GM12865 (cell line): Measurements from ENCODE around the gene SERINC5.
"Not testable (repeated sequence)": the region's sequence is repeated elsewhere in the genome, so short reads cannot be mapped to it uniquely, and the experiment has no call there.

Source experiments
- DNase-seq: peaks from one replicate; pipeline ENCODE4 v3.0.0; 2010; ENCODE audit warnings: low read depth
- H3K4me3 ChIP-seq: 2 replicates; pipeline ENCODE4 v1.5.1; 2011; ENCODE audit warnings: mild to moderate bottlenecking, low read depth, low read length, control low read depth
- TF ChIP-seq, protein P1 (sequence below): IDR thresholded peaks from 2 replicates; pipeline ENCODE4 v1.5.1; 2011; ENCODE audit warnings: low read length, control low read depth, low read depth, inconsistent platforms; ENCODE audit not compliant: insufficient read depth; ENCODE audit errors: missing control alignments

SERINC5 gene

DNA sequence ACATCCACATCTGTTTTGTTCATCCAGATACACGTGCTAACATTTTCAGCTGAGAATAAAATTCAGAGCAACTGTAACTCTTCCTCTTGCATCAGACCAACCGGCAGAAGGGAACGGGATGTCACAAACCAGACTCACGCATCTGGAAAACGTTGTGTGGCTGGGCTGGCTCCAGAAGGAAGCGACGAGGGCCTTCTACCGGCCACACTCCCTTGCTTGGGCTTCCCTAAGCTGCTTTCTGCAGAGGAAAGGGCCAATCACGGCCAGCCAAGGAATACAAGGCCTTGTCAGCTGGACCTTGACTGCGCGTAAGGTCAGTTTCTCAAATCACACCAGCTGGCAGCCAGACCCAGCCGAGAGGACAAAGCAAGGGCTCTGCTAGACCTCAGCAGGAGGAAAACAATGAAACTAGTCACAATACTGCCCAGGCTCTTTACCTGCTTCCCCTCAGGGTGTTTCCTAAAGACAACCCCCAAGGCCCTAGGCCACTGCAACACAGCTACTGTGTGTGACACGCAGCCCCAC, 114.6 kb downstream of the SERINC5 start:
- TF ChIP-seq, protein P1, sequence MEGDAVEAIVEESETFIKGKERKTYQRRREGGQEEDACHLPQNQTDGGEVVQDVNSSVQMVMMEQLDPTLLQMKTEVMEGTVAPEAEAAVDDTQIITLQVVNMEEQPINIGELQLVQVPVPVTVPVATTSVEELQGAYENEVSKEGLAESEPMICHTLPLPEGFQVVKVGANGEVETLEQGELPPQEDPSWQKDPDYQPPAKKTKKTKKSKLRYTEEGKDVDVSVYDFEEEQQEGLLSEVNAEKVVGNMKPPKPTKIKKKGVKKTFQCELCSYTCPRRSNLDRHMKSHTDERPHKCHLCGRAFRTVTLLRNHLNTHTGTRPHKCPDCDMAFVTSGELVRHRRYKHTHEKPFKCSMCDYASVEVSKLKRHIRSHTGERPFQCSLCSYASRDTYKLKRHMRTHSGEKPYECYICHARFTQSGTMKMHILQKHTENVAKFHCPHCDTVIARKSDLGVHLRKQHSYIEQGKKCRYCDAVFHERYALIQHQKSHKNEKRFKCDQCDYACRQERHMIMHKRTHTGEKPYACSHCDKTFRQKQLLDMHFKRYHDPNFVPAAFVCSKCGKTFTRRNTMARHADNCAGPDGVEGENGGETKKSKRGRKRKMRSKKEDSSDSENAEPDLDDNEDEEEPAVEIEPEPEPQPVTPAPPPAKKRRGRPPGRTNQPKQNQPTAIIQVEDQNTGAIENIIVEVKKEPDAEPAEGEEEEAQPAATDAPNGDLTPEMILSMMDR, result no peak
- DNase-seq, result no peak
- H3K4me3 ChIP-seq, result no peak overlapping the region

DNA sequence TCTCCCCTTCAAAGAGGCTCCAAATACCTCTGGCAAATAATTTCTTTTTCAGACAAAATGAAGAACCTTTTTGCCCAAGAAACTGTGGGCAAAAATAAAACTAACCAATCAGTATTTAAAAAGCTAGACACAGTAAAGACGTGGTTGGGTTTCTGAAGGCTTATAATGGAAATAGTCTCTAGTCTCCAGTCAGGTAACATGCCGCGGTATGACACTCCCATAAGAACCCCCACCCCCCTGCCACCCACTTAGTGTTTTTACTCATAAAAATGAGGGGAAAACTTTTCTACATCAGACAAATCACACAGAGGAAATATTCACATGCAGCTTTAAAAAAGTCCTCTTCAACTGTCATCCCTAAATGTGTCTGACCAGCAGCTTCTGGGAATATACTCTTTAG, 115.4 kb downstream of the SERINC5 start:
- H3K4me3 ChIP-seq, result no peak overlapping the region
- TF ChIP-seq, protein P1, result no peak
- DNase-seq, result no peak

DNA sequence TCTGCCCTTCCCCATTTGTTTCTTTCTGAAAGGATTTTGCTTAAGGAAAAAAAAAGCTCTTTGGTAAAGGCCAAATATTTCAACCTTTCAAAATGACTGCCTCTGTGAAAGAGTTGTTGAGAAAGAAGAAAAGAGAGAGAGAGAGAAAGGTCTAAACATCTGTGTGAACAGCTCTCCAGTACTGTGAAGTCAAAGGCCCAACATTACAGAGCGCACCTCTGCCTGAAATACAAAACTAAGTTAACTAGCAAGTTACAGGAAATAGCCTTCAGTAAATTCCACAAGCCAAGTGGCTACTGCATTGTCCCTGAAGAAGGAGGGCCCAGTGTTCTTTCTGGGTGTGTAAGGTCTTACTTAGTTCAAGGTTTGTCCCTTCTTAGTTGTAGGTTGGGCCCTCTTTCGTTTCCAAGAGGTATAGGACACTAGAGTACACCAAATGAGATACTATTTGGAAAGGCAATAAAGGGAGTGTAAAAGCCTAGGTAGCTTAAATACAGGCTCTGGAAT, 116.3 kb downstream of the SERINC5 start:
- no peak overlapping the region for H3K4me3 ChIP-seq
- DNase-seq, result no peak
- TF ChIP-seq, protein P1, result no peak

DNA sequence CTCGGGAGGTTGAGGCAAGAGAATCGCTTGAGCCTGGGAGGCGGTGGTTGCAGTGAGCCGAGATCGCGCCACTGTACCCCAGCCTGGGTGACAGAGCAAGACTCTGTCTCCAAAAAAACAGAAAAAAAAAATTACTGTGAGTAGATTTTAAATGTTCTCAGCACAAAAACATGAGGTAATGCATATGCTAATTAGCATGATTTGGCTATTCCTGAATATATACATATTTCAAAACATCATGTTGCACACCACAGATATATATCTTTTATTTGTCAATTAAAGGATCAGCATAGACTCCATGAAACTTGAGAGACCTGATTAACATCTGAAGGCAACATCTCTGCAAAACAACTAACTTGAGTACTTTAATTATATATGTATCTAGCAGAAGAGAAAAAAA, 117.4 kb downstream of the SERINC5 start:
- TF ChIP-seq, protein P1, result no peak
- DNase-seq, result no peak

DNA sequence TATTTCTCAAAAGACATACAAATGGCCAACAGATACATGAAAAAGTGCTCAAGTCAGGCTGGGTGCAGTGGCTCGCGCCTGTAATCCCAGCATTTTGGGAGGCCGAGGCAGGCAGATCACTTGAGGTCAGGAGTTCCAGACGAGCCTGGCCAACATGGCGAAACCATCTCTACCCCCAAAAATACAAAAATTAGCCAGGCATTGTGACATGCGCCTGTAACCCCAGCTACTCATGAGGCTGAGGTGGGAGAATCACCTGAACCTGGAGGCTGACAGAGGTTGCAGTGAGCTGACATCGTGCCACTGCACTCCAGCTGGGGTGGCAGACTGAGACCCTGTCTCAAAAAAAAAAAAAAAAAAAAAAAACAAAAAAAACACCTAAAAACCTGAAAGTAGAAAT, 119.0 kb downstream of the SERINC5 start:
- DNase-seq, H3K4me3 ChIP-seq: not testable (repeated sequence)

More for the DNA sequence above, 117.4 kb downstream of the SERINC5 start:
- H3K4me3 ChIP-seq, result no peak overlapping the region

DNA sequence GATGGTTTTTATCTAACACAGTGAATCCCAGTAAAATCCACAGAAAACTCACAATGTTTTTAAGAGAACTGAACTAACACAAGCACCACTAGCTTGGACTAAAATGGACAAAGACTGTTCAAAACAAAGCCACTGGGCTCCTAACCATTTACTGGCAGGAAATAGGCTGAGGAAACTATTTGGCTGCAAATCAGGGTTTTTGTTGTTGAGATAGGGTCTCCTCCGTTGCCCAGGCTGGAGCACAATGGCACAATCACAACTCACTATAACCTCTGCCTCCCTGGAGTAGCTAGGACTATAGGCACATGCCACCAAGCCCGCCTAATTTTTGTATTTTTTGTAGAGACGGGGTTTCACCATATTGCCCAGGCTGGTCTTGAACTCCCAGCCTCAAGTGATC, 121.0 kb downstream of the SERINC5 start:
- TF ChIP-seq, protein P1, result no peak
- DNase-seq, result no peak
- no peak overlapping the region for H3K4me3 ChIP-seq

DNA sequence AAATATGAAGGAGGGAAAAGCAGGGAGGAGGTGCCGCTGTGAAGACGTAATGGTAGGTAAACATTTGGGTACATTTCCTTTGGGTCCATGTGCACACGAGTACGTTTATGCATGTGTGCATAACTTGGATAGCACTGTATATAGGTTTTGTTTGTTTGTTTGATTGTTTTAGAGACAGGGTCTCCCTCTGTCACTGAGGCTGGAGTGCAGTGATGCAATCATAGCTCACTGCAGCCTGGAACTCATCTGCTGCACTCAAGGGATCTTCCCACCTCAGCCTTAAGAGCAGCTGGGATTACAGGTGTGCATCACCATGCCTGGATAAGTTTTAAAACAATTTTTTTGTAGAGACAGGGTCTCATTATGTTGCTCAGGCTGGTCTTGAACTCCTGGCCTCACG, 126.7 kb downstream of the SERINC5 start:
- no peak for DNase-seq
- H3K4me3 ChIP-seq, result no peak overlapping the region
- TF ChIP-seq, protein P1, result no peak

DNA sequence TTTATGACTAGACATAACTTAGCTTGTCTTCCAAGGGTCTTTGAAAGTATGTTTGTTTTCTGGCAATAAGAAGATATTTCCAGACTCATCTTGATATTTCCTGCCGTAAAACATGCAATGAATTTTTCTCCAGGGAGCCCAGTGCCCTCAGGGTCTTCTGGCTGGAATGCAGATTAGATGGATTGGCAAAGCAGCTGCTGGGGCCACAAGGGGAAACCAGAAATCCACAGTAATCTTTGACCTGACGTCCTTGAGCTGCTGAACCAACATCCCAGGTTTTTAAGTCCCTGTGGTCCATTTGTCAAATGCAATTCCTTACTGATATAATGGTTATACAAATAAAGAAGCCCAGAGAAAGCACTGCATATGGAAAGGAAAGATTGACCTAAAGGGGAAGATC, 127.7 kb downstream of the SERINC5 start:
- DNase-seq, result no peak
- TF ChIP-seq, protein P1, result no peak
- no peak overlapping the region for H3K4me3 ChIP-seq
